Cardiac septum (tissue), 1 donor: ENCODE results near the gene MACF1. TPM values are rescaled to one million over a fixed set of nuclear protein-coding genes. Genes with fewer than 3 reads are reported as not detected.
"Not testable (repeated sequence)": the region's sequence is repeated elsewhere in the genome, so short reads cannot be mapped to it uniquely, and the experiment has no call there.

Experiments used
- DNase-seq: peaks from one replicate; pipeline ENCODE4 v3.0.0-alpha.2; 2020; ENCODE audit warnings: low spot score
- intact Hi-C: fragments of 100-400 bp; cut with DNase I; formaldehyde crosslinking; loops from one replicate; pipeline ENCODE4 v1.14.0; 2022
- total RNA-seq: library from RNA; stranded (reverse); fragmentation: NEBNext Ultra II Directional; extraction: Animal tissue kit (Norgen Biotek cat#: 25700); gene quantifications from one replicate; pipeline ENCODE4 v1.2.1, GENCODE V29; 2021
- donor health status: DM: no; HTN: no; CAD: no.

The MACF1 gene
- total RNA-seq, 1 donor from 2014 or later = 331 TPM

- DNase-seq, intact Hi-C loops: not testable (repeated sequence)
These were observed 287.9 kb downstream of the MACF1 start for GRCh38 chr1:39492118-39493042.

GRCh38 chr1:39493043-39493810 lies 288.7 kb downstream of the MACF1 start:
- DNase-seq, intact Hi-C loops: not testable (repeated sequence)

GRCh38 chr1:39494671-39495410 lies 290.3 kb downstream of the MACF1 start:
- DNase-seq = no peak
- intact Hi-C loops = no loop called here

GRCh38 chr1:39496520-39496919 lies 292.0 kb downstream of the MACF1 start:
- intact Hi-C loops, DNase-seq: not testable (repeated sequence)

GRCh38 chr1:39497585-39497984 lies 293.1 kb downstream of the MACF1 start:
- DNase-seq = no peak
- intact Hi-C loops = no loop called here

- DNase-seq, intact Hi-C loops: not testable (repeated sequence)
These were observed 293.7 kb downstream of the MACF1 start for GRCh38 chr1:39498096-39498710.

- intact Hi-C loops, DNase-seq: not testable (repeated sequence)
These were observed 294.3 kb downstream of the MACF1 start for GRCh38 chr1:39498821-39499220.

- no peak for DNase-seq
- intact Hi-C loops = no loop called here
These were observed 295.2 kb downstream of the MACF1 start for GRCh38 chr1:39499668-39500067.

- no peak for DNase-seq
- intact Hi-C loops = no loop called here
These were observed 296.4 kb downstream of the MACF1 start for GRCh38 chr1:39500862-39501389.

- DNase-seq = no peak
- intact Hi-C loops = no loop called here
These were observed 297.2 kb downstream of the MACF1 start for GRCh38 chr1:39501666-39502065.

- DNase-seq, intact Hi-C loops: not testable (repeated sequence)
These were observed 299.9 kb downstream of the MACF1 start for GRCh38 chr1:39504436-39504835.

GRCh38 chr1:39505289-39505688 lies 300.8 kb downstream of the MACF1 start:
- no peak for DNase-seq
- intact Hi-C loops = no loop called here

- intact Hi-C loops = no loop called here
- no peak for DNase-seq
These were observed 302.9 kb downstream of the MACF1 start for GRCh38 chr1:39507230-39507928.

GRCh38 chr1:39508266-39508665 lies 303.8 kb downstream of the MACF1 start:
- DNase-seq = no peak
- intact Hi-C loops = no loop called here

GRCh38 chr1:39508857-39509305 lies 304.4 kb downstream of the MACF1 start:
- intact Hi-C loops = no loop called here

GRCh38 chr1:39509360-39510009 lies 305.0 kb downstream of the MACF1 start:
- intact Hi-C loops = no loop called here
- no peak for DNase-seq

More at GRCh38 chr1:39508857-39509305, 304.4 kb downstream of the MACF1 start:
- DNase-seq = no peak

GRCh38 chr1:39510570-39511186 lies 306.2 kb downstream of the MACF1 start:
- DNase-seq, intact Hi-C loops: not testable (repeated sequence)
